NCI-H460 (cell line): ENCODE measurements around the gene DCAF5. TPM values are rescaled to one million over a fixed set of nuclear protein-coding genes. Genes with fewer than 3 reads are reported as not detected.

Experiments used
- DNase-seq: peaks from one replicate; pipeline ENCODE4 v3.0.0-alpha.2; 2016; ENCODE audit warnings: low read depth; ENCODE audit errors: extremely low read depth
- total RNA-seq: library from RNA; depleted of rRNA; stranded (reverse); fragments of >200 nt; shearing (Covaris generic); gene quantifications from 2 replicates; pipeline ENCODE4 v1.2.3, GENCODE V29; 2014

DCAF5 gene
- total RNA-seq, 1 experiment from 2014 or later = 14.3 TPM

GRCh38 chr14:69149461-69150244, 3.3 kb downstream of the DCAF5 start:
- no peak for DNase-seq

DNA sequence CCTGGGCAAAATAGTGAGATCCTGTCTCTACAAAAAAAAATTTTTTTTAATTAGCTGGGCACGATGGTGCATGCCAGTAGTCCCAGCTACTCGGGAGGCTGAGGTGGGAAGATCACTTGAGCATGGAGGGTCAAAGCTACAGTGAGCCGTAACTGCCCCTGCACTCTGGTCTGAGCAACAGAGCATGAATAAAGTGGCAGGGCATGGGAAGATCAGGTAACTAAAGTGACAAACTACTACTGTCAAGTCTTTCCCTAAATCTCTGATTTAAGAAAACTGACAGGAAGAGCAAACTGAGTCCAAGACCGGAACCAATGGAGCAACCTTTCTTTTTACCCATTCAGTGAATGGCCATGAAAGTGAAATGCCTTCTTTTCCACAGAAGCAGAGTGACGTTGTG, 10.8 kb downstream of the DCAF5 start:
- DNase-seq = no peak

GRCh38 chr14:69141550-69141949, 11.4 kb downstream of the DCAF5 start:
- no peak for DNase-seq

GRCh38 chr14:69139743-69140142, 13.2 kb downstream of the DCAF5 start:
- DNase-seq = no peak

DNA sequence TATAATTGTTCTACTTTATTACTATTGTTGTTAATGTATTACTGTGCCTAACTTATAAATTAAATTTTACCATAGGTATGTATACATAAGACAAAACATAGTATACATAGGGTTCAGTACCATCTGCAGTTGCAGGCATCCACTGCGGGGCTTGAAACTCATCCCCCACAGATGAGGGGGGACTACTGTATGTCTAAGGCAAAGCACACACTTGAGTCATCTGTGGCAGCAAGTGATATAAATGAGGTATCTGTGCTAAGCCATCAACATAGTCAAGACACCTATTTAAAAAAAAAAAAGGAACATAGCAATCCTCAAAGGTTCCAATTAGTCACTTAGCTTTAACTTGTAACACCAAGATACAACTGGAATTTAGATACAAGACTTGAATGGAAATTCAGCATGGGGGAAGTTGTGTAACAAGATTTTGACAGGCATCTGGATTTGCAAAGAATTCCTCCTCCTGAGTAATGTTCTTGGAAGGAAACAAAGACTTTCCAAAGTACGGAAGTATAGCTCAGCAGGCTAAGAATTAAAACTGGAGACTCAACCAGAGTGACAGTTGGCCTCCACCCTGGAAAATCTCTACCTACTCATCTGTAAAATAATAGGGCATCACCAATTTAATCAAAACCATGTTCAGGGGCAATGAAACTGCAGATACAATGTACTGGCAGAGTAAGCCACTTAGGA, 14.9 kb downstream of the DCAF5 start:
- no peak for DNase-seq

DNA sequence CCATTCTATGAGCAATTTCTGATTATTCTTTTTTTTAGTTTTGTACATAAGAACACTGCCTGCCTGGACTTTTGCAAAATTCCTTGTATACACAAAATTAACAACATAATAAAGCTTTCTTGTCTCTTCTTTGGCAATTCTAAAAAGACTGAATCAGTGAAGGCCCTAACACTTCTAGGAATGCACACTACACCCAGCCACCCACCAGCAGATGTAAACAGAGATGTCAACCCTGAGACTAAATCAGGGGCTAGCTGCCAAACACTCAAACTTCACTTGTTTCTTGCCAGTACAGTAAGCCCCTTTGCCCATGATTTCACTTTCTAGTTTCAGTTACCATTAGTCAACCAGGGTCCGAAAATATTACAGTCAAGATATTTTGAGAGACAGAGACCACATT, 15.5 kb downstream of the DCAF5 start:
- no peak for DNase-seq

GRCh38 chr14:69135133-69135532, 17.8 kb downstream of the DCAF5 start:
- no peak for DNase-seq

DNA sequence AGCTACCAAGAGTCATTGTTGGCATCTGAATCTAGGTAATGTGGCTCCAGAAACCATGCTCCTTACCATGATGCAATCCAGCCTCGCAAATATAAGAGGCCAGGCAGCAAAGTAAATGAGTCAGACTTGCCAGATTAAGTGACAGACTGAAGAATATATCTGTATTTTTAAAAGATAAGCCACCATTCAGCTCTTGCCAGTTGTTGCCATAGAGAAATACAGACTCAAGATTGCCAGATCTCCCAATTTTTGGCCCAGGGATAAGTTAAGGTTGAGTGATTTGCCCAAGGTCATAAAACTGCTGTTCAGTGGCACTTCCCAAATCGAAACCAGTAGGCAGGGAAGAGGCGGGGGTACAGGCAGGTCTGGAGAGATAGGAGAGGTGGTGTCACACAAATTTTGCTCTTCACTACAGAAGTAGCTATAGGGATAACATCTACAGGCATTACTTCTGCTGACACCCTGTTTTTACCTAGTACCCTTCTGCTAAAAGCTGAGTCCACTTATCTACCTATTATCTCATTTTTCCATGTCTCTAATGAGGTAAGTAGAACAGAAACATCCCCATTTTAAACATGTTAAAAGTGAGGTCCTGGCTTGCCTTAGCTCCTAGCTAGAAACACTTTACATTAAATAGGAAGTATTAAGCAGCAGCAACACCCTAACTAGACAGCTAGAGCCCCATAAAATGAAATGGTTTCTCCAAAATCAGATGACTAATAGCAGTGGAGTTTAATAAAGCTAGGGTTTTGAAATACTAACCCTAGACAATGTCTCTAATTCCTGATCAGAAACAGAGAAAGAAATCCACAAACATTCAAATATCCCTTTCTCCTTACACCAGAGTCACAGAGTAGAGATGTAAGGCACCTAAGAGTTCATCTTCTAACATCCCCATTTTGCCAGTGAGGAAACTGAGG, 19.5 kb downstream of the DCAF5 start:
- peak; percentile 62 for DNase-seq

DNA sequence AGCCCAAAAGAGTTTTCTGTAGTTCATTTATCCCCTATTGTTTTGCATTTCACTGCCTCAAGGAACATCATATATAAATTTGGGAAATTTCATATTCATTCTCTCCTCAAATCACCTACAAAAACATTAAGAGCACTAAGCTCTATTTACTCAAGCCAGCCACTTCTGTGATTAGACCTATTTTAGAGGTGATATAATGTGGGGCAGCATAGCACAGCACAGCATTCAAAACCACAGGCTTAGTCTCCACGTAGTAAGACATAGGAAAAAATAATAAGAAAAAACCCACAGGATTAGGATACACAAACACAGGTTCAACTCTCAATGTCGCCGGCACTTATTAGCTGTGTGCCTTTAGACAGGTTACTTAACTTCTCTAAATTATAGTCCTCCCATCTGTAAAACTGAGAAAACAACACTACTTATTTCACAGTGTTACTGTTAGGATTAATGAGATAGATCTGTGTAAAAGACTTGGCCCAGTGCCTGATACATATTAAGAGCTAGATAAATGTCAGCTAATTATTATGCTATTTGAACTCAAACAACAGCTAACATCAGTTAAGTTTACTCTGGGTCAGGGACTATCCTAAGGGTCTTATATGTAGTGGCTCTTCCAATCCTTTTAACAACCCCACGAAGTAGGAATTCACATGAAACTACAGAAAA, 20.3 kb downstream of the DCAF5 start:
- DNase-seq = no peak

GRCh38 chr14:69131176-69131575, 21.7 kb downstream of the DCAF5 start:
- no peak for DNase-seq

- DNase-seq = peak; percentile 76
These were observed 23.5 kb downstream of the DCAF5 start for GRCh38 chr14:69129264-69129880.

DNA sequence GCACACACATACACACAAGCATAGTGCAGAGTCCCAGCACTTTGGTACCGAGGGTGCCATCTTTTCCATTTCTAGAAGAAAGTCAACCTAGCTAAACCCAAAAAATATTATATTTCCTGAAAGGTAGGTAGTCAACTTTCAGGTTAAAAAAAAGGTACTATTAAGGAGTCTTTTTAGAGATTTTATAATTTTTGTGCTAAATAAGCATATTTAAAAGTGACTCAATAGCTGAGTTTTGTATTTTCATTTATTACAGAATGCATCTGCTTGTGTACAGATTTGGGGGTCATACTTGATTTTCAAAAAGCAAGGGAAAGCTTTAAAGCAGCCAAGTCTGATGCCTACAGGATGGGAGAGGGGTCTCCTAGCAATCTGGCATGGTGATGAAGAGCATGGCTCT, 34.6 kb downstream of the DCAF5 start:
- no peak for DNase-seq

GRCh38 chr14:69117020-69117767, 35.7 kb downstream of the DCAF5 start:
- no peak for DNase-seq

- no peak for DNase-seq
These were observed 37.3 kb downstream of the DCAF5 start for GRCh38 chr14:69115407-69116185.

DNA sequence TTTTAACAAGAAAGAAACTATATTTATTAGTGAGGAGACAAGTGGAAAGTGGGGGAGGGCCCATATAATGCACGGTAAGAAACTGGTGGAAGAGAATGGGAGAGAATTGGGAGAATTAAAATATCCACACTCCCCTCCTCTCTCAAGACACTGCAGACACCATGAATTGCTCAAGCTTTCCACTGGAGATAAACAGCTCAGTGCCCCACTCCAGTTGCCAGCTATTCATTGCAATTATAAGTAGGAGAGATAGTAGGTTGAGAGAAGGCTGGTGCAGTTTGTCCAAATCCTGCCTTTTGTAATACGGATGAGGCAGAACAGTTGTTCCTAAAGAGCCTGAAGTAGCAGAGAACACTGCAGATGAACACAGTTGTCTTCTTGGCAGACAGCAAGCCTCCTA, 38.2 kb downstream of the DCAF5 start:
- DNase-seq = no peak

DNA sequence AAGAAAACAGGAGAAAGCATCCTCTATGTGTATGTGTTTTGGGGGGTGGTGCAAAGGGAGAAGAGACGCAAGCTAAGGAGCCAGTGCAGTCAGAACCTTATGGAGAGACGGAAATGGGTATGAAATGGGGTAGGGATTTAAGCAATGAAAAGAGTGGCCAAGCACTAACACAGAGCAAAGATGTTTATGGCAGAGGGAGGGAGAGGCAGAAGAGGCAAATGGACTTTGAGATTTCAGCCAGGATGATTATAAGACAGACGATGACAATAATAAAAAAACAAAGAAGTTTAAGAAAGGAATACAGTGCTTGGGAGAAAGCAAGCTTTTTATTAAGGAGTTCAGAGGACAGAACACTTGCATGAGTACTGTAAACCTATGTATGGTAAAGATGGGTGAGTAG, 44.6 kb downstream of the DCAF5 start:
- DNase-seq = no peak

- peak; percentile 73 for DNase-seq
These were observed 45.4 kb downstream of the DCAF5 start for GRCh38 chr14:69107407-69108003.

DNA sequence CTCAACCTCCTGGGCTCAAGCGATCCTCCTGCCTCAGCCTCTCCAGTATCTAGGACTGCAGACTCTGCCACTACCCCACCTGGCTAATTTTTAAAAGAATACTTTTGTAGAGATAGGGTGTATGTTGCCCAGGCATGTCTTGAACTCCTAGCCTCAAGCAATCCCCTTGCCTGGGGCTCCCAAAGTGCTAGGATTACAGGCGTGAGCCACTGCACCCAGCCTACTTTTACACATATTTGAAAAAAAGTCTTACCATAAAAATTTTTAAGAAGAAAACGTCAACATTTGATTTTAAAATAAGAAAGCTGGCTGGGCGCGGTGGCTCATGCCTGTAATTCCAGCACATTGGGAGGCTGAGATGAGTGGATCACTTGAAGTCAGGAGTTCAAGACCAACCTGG, 46.5 kb downstream of the DCAF5 start:
- no peak for DNase-seq
